ENCODE data around the gene STK4.

Gene STK4

DNA sequence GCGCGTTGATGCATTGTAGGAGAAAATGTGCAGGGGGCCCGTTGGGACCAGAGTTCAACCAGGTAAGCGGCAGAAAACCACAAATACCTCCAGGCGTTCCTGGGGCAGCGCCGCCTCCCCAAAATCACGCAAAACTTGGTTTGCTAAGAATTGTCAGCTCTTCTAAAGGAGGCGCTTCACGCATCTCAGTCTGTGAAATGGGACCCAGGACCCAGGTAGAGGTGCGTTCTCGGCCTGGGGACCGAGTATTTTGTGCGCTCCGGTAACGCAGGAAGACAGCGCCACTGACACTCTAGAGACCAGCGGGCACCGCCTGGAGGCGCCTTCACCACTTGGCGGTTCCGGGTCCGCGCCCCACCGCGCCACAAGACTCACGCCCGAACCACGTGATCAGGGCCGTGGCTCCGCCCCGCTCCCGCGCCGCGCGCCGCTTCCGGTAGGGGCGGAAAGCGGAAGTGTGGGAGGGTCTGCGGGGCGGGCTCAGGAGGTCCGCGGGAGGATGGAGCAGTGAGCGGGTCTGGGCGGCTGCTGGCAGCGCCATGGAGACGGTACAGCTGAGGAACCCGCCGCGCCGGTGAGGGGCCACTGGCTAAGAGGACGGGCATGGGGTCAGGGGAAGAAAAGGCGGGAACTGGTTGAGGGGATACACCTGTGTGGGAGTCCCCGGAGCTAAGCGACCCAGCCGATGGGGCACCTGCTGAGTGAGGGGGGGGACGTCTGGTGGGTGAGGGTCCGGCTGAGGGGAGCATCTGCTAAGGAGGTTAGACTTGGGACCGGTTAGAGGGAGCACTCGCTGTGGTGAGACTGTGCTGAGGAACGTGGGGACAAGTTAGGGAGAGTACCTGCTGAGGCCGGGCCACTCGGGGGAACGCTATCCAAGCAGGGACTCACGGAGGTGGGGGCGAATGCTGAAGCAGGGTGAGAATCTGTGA is at the start of gene STK4:
TSS of gene STK4 (plus strand) at position 483 of the 932 bp plus-strand sequence. CDS start at position 540, 57 bp downstream.
- no peak within 1 kb of the TSS for H3K27ac ChIP-seq (ENCODE audit: low read length)
- 0 out of 2 replicates have a peak, but pooled peaks cover 1% of the 10 kb centered on the region for H3K4me1 ChIP-seq (ENCODE audit: control insufficient read depth, insufficient read depth, low read length)
- no peaks in the 10 kb centered on the region for H3K27me3 ChIP-seq (ENCODE audit: control insufficient read depth, insufficient read depth, low read length)
- DNase-seq (ENCODE audit: low read depth, low spot score): peak; percentile 79
- no peaks in the 10 kb centered on the region for H3K36me3 ChIP-seq (ENCODE audit: control insufficient read depth, insufficient read depth, low read length)
- H3K4me3 ChIP-seq (ENCODE audit: low read length): peak within 1 kb of the TSS; percentile 80
- whole genome bisulfite sequencing (ENCODE audit: insufficient coverage, insufficient read length): no CpG with 5 or more reads among the region's 68 CpGs
- no peaks in the 10 kb centered on the region for H3K9me3 ChIP-seq (ENCODE audit: control insufficient read depth, insufficient read depth, low read length)

DNA sequence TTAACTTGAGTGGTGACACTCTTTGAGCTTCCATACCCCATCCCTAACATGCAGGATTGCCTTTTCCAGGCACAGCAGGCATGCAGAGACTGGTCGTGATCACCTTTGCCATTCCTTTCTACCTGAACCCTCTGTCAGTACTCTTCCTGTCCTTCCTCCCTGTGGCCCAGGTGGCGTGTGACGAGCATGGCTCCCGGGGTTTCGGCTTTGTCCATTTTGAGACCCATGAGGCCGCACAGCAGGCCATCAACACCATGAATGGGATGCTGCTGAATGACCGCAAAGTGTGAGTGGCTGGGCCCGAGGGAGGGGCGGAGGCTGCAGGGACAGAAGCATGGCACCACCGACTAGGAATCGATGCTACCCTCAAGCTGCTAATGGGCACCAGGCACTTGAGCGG is 49.7 kb upstream of the STK4 start:
- Histone ChIP-seq H3K9me3 (ENCODE audit: control insufficient read depth, insufficient read depth, low read length) (no peaks in the 10 kb centered on the region), H3K36me3 (ENCODE audit: control insufficient read depth, insufficient read depth, low read length) (peaks cover 17% of the 10 kb centered on the region), H3K27me3 (ENCODE audit: control insufficient read depth, insufficient read depth, low read length) (no peaks in the 10 kb centered on the region), H3K27ac (ENCODE audit: low read length) (no peak overlapping the region), H3K4me3 (ENCODE audit: low read length) (no peak overlapping the region), H3K4me1 (ENCODE audit: control insufficient read depth, insufficient read depth, low read length) (no peaks in the 10 kb centered on the region; the same call in 1 of the 2 replicates)
- DNase-seq (ENCODE audit: low read depth, low spot score): no peak
- WGBS (ENCODE audit: insufficient coverage, insufficient read length): no CpG with 5 or more reads among the region's 12 CpGs

- H3K4me1 ChIP-seq (ENCODE audit: control insufficient read depth, insufficient read depth, low read length): no peaks in the 10 kb centered on the region; the same call in 1 of the 2 replicates
- H3K9me3 ChIP-seq (ENCODE audit: control insufficient read depth, insufficient read depth, low read length): no peaks in the 10 kb centered on the region
- H3K4me3 ChIP-seq (ENCODE audit: low read length): no peak overlapping the region
- whole genome bisulfite sequencing (ENCODE audit: insufficient coverage, insufficient read length): no CpG with 5 or more reads among the region's 2 CpGs
- no peak for DNase-seq (ENCODE audit: low read depth, low spot score)
- H3K27ac ChIP-seq (ENCODE audit: low read length): no peak overlapping the region
- H3K36me3 ChIP-seq (ENCODE audit: control insufficient read depth, insufficient read depth, low read length): peaks cover 17% of the 10 kb centered on the region
- H3K27me3 ChIP-seq (ENCODE audit: control insufficient read depth, insufficient read depth, low read length): no peaks in the 10 kb centered on the region
These were observed 48.9 kb upstream of the STK4 start for GRCh38 chr20:44917399-44917798.

- Histone ChIP-seq H3K4me1 (ENCODE audit: control insufficient read depth, insufficient read depth, low read length) (no peaks in the 10 kb centered on the region; the same call in 1 of the 2 replicates), H3K36me3 (ENCODE audit: control insufficient read depth, insufficient read depth, low read length) (peaks cover 13% of the 10 kb centered on the region)
- no CpG with 5 or more reads among the region's 3 CpGs for WGBS (ENCODE audit: insufficient coverage, insufficient read length)
These were observed 48.0 kb upstream of the STK4 start for GRCh38 chr20:44918342-44918741.

GRCh38 chr20:44918761-44919160 is 47.6 kb upstream of the STK4 start:
- Histone ChIP-seq H3K27me3 (ENCODE audit: control insufficient read depth, insufficient read depth, low read length) (no peaks in the 10 kb centered on the region), H3K27ac (ENCODE audit: low read length) (no peak overlapping the region), H3K4me1 (ENCODE audit: control insufficient read depth, insufficient read depth, low read length) (no peaks in the 10 kb centered on the region; the same call in 1 of the 2 replicates), H3K36me3 (ENCODE audit: control insufficient read depth, insufficient read depth, low read length) (peaks cover 15% of the 10 kb centered on the region), H3K4me3 (ENCODE audit: low read length) (no peak overlapping the region), H3K9me3 (ENCODE audit: control insufficient read depth, insufficient read depth, low read length) (no peaks in the 10 kb centered on the region)
- no peak for DNase-seq (ENCODE audit: low read depth, low spot score)
- WGBS (ENCODE audit: insufficient coverage, insufficient read length): no CpG with 5 or more reads among the region's 10 CpGs

More at GRCh38 chr20:44918342-44918741, 48.0 kb upstream of the STK4 start:
- Histone ChIP-seq H3K9me3 (ENCODE audit: control insufficient read depth, insufficient read depth, low read length) (no peaks in the 10 kb centered on the region), H3K4me3 (ENCODE audit: low read length) (no peak overlapping the region), H3K27me3 (ENCODE audit: control insufficient read depth, insufficient read depth, low read length) (no peaks in the 10 kb centered on the region), H3K27ac (ENCODE audit: low read length) (no peak overlapping the region)
- DNase-seq (ENCODE audit: low read depth, low spot score): no peak

DNA sequence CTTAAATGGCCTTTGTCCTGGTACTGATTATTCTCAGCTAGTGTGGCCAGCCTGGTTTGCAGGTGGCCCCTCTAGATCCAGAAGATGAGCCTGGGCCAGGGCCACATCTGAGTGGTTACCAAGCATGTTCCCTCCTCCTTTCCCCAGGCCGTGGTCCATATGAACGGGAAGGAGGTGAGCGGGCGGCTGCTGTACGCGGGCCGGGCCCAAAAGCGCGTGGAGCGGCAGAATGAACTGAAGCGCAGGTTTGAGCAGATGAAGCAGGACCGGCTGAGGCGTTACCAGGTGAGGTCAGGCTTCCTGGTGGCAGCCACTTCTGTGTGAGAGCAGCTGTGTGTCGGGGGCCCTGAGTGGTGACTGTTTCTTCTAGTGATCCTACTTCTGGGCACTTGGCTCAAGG is 44.9 kb upstream of the STK4 start:
- H3K4me1 ChIP-seq (ENCODE audit: control insufficient read depth, insufficient read depth, low read length): no peaks in the 10 kb centered on the region; the same call in 1 of the 2 replicates
- no peak overlapping the region for H3K27ac ChIP-seq (ENCODE audit: low read length)
- H3K4me3 ChIP-seq (ENCODE audit: low read length): no peak overlapping the region
- H3K9me3 ChIP-seq (ENCODE audit: control insufficient read depth, insufficient read depth, low read length): no peaks in the 10 kb centered on the region
- WGBS (ENCODE audit: insufficient coverage, insufficient read length): no CpG with 5 or more reads among the region's 14 CpGs
- H3K27me3 ChIP-seq (ENCODE audit: control insufficient read depth, insufficient read depth, low read length): no peaks in the 10 kb centered on the region
- H3K36me3 ChIP-seq (ENCODE audit: control insufficient read depth, insufficient read depth, low read length): peaks cover 23% of the 10 kb centered on the region
- DNase-seq (ENCODE audit: low read depth, low spot score): no peak

- H3K9me3 ChIP-seq (ENCODE audit: control insufficient read depth, insufficient read depth, low read length): no peaks in the 10 kb centered on the region
- DNase-seq (ENCODE audit: low read depth, low spot score): no peak
- WGBS (ENCODE audit: insufficient coverage, insufficient read length): no CpG with 5 or more reads among the region's 4 CpGs
- no peaks in the 10 kb centered on the region; the same call in 1 of the 2 replicates for H3K4me1 ChIP-seq (ENCODE audit: control insufficient read depth, insufficient read depth, low read length)
- no peak overlapping the region for H3K27ac ChIP-seq (ENCODE audit: low read length)
- H3K36me3 ChIP-seq (ENCODE audit: control insufficient read depth, insufficient read depth, low read length): peaks cover 13% of the 10 kb centered on the region
- no peak overlapping the region for H3K4me3 ChIP-seq (ENCODE audit: low read length)
- H3K27me3 ChIP-seq (ENCODE audit: control insufficient read depth, insufficient read depth, low read length): no peaks in the 10 kb centered on the region
These were observed 41.8 kb upstream of the STK4 start for GRCh38 chr20:44924541-44924940.

DNA sequence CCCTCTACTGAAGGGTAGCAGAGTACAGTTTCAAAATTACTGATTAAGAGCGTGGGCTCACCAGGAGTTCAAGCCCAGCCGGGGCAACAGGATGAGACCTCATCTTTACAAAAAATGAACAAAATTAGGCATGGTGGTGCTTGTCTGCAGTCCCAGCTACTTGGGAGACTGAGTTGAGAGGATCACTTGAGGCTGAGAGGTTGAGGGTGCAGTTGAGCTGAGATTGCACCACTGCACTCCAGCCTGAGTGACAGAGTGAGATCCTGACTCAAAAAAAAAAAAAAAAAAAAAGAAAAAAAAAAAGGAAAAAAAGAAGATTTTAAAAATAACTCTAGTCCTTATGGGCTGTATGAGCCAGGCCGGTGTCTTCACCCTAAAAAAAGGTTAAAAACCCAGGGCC is 37.7 kb upstream of the STK4 start:
- Histone ChIP-seq H3K27me3 (ENCODE audit: control insufficient read depth, insufficient read depth, low read length) (no peaks in the 10 kb centered on the region), H3K36me3 (ENCODE audit: control insufficient read depth, insufficient read depth, low read length) (peaks cover 23% of the 10 kb centered on the region), H3K4me1 (ENCODE audit: control insufficient read depth, insufficient read depth, low read length) (no peaks in the 10 kb centered on the region; the same call in 1 of the 2 replicates), H3K9me3 (ENCODE audit: control insufficient read depth, insufficient read depth, low read length) (no peaks in the 10 kb centered on the region), H3K27ac (ENCODE audit: low read length) (no peak overlapping the region), H3K4me3 (ENCODE audit: low read length) (no peak overlapping the region)
- WGBS (ENCODE audit: insufficient coverage, insufficient read length): no CpG with 5 or more reads among the region's 3 CpGs
- DNase-seq (ENCODE audit: low read depth, low spot score): no peak

DNA sequence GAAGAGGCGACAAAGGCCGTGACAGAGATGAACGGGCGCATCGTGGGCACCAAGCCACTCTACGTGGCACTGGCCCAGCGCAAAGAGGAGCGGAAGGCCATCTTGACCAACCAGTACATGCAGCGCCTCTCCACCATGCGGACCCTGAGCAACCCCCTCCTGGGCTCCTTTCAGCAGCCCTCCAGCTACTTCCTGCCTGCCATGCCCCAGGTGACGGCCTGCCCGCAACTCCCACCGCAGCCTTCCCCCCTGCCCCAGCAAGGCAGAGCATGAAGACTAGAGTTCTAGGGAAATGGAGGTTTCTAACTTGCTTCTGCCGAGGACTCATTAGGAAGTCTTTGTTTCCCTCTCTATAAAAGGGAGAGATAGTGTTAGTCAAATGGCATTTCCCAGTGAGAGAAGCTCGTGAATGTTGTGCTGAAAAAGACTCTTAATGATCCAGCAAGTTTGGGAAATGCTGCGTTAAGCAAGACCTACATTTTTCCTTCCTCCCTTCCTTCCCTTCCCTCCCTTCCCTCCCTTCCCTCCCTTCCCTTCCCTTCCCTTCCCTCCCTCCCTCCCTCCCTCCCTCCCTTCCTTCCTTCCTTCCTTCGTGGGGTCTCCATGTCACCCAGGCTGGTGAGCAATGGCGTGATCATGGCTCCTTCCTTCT is 35.7 kb upstream of the STK4 start:
- Histone ChIP-seq H3K27ac (ENCODE audit: low read length) (no peak overlapping the region), H3K27me3 (ENCODE audit: control insufficient read depth, insufficient read depth, low read length) (no peaks in the 10 kb centered on the region), H3K36me3 (ENCODE audit: control insufficient read depth, insufficient read depth, low read length) (peaks cover 14% of the 10 kb centered on the region), H3K4me3 (ENCODE audit: low read length) (no peak overlapping the region), H3K9me3 (ENCODE audit: control insufficient read depth, insufficient read depth, low read length) (no peaks in the 10 kb centered on the region), H3K4me1 (ENCODE audit: control insufficient read depth, insufficient read depth, low read length) (no peaks in the 10 kb centered on the region)
- no peak for DNase-seq (ENCODE audit: low read depth, low spot score)
- no CpG with 5 or more reads among the region's 18 CpGs for WGBS (ENCODE audit: insufficient coverage, insufficient read length)

- H3K9me3 ChIP-seq (ENCODE audit: control insufficient read depth, insufficient read depth, low read length): no peaks in the 10 kb centered on the region
- H3K27me3 ChIP-seq (ENCODE audit: control insufficient read depth, insufficient read depth, low read length): no peaks in the 10 kb centered on the region
- H3K36me3 ChIP-seq (ENCODE audit: control insufficient read depth, insufficient read depth, low read length): peaks cover 21% of the 10 kb centered on the region
- no peak overlapping the region for H3K4me3 ChIP-seq (ENCODE audit: low read length)
- DNase-seq (ENCODE audit: low read depth, low spot score): no peak
- no peak overlapping the region for H3K27ac ChIP-seq (ENCODE audit: low read length)
- H3K4me1 ChIP-seq (ENCODE audit: control insufficient read depth, insufficient read depth, low read length): no peaks in the 10 kb centered on the region
- WGBS (ENCODE audit: insufficient coverage, insufficient read length): no CpG with 5 or more reads among the region's 3 CpGs
These were observed 34.4 kb upstream of the STK4 start for GRCh38 chr20:44931911-44932310.

Measured in iPS DF 6.9 (cell line).